Vagina (tissue), 2 donors: Measurements from ENCODE around the gene PPFIBP1.

Experiments
- CTCF ChIP-seq, 3 experiments: fragments of 450-650 bp in 2 of 3; fragments of 200-600 bp in 1 of 3; sonication (generic) in 1 of 3; IDR thresholded peaks; one replicate each; pipeline ENCODE4 v1.5.1; 2017 to 2019; ENCODE audit warnings: antibody characterized with exemption in 3 of 3, mild to moderate bottlenecking in 2 of 3, moderate library complexity in 2 of 3
- POLR2A ChIP-seq, 2 donors: fragments of 450-650 bp; IDR thresholded peaks; one replicate each; pipeline ENCODE4 v1.6.1; 2017; ENCODE audit warnings: antibody characterized with exemption in 2 of 2, mild to moderate bottlenecking in 2 of 2, moderate library complexity in 2 of 2
- POLR2AphosphoS5 ChIP-seq, 2 donors: sonication (generic); formaldehyde crosslinking; IDR thresholded peaks; one replicate each; pipeline ENCODE4 v1.9.0; 2017; ENCODE audit warnings: antibody characterized with exemption in 2 of 2, mild to moderate bottlenecking in 2 of 2, low read depth in 1 of 2; ENCODE audit not compliant: insufficient read depth in 1 of 2

- TF ChIP-seq CTCF (IDR thresholded peaks at IDR 0.05) (no peak), POLR2A (IDR thresholded peaks at IDR 0.05) (no peak), POLR2AphosphoS5 (IDR thresholded peaks at IDR 0.05; ENCODE audit: insufficient read depth in 1 of 2, low read depth in 1 of 2) (no peak)
Observed at GRCh38 chr12:27511723-27512045, 12.3 kb upstream of the PPFIBP1 start.
